Measurements from ENCODE around the gene CFAP45.
"Not testable (repeated sequence)": the region's sequence is repeated elsewhere in the genome, so short reads cannot be mapped to it uniquely, and the experiment has no call there.

CFAP45 gene

GRCh38 chr1:159913451-159914192 lies 13.7 kb upstream of the CFAP45 start:
- Histone ChIP-seq H3K9me3 (ENCODE audit: control insufficient read depth, low read length) (no peaks in the 10 kb centered on the region), H3K27ac (ENCODE audit: low read depth, low read length, severe bottlenecking) (no peak overlapping the region), H3K4me1 (ENCODE audit: control insufficient read depth, insufficient read depth, low read length, poor library complexity, severe bottlenecking) (peaks cover 78% of the 10 kb centered on the region), H3K4me3 (ENCODE audit: extremely low read depth, insufficient read depth, low read length, poor library complexity, severe bottlenecking) (no peak overlapping the region), H3K36me3 (ENCODE audit: control insufficient read depth, insufficient read depth, low read length) (peaks cover 13% of the 10 kb centered on the region)
- WGBS, 2 experiments (ENCODE audit: insufficient coverage in 2 of 2): 91 to 92% methylated on average over 4 of the region's 5 CpGs

DNA sequence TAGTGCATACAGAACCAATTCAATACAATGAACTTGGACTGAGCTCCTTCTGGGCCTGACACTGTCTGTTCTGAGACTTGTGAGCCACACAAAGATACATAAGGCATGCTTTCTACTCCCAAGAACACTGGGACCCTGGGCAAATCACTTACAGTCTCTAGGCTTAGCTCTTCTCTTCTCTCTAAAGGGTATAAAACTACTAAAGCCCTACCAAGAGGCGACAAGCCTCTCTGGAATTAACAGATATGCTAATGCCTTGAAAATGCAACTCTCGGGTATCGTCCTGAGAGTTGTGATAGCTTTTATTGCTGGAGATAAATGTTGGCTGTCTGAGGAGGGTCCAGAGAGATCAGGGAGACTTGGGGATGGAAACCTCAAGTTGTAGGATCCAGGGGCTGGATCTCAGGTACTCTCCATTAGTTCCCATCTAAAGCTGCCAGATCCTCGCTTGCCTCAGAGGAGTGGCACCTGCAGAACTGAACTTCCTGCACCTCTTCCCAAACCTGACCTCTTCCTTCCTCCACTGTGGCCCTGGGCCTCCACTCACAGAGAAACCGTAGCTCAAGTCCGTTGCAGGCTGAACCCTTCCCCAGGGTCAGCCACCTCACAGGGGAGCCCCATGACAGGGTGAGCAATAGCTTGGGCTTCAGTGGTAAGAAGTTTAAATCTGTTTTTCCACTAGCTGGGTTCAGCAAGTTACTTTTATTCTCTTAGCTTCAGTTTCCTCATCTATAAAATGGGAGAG lies 11.5 kb upstream of the CFAP45 start:
- Histone ChIP-seq H3K4me1 (ENCODE audit: control insufficient read depth, insufficient read depth, low read length, poor library complexity, severe bottlenecking) (peaks cover 64% of the 10 kb centered on the region), H3K4me3 (ENCODE audit: extremely low read depth, insufficient read depth, low read length, poor library complexity, severe bottlenecking) (no peak overlapping the region), H3K36me3 (ENCODE audit: control insufficient read depth, insufficient read depth, low read length) (no peaks in the 10 kb centered on the region), H3K27ac (ENCODE audit: low read depth, low read length, severe bottlenecking) (peak overlapping the region; percentile 97), H3K9me3 (ENCODE audit: control insufficient read depth, low read length) (no peaks in the 10 kb centered on the region)
- 74 to 90% methylated on average over 5 of the region's 6 CpGs for WGBS, 2 experiments (ENCODE audit: insufficient coverage in 2 of 2)

DNA sequence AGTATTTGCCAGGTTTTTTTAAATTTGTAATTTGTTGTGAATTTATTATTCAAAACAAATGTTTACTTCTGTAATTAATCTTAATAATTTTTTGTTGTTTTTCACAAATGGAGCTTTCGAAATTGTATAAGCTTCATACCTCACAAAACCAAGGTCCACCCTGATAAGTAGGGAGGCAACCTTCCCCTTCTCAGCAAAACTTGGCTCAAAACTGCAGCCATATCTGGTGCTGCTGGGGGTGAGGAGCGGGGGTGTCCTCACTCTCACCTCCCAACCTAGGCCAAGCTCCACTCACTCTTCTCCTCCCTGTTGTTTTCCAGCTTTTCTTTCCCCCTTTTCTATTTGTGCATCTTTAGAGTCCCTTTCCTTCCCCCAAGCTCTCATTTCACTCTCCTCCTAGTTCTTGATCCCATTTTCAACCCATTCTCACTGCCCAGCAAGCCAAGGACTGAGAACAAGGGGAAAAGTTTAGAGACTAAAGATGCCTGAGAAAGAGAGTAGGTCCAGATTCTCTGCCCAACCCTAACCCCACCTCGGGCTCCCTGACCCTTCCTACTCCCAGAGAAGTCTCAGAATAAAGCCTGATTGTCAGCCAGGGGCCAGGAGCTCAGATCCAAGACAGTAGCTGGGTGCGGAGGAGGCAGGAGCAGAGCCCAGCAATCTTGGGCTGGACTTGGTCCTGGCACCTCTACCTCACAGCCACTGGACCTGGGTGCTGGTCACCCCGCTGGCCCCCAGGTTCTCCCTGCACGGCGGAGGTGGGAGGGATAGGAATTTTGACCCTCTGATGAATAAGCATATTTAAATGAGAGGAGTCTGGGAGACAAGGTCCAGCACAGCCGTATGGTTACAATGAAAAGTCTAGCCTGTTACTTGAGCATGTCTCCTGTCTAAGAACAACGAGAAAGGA lies 8.3 kb upstream of the CFAP45 start:
- peak overlapping the region; percentile 10 for H3K27ac ChIP-seq (ENCODE audit: low read depth, low read length, severe bottlenecking)

GRCh38 chr1:159906960-159907359 lies 7.0 kb upstream of the CFAP45 start:
- H3K36me3 ChIP-seq (ENCODE audit: control insufficient read depth, insufficient read depth, low read length): no peaks in the 10 kb centered on the region
- WGBS, 2 experiments (ENCODE audit: insufficient coverage in 2 of 2): 100% methylated on average over 1 of the region's 1 CpG; no CpG with 5 or more reads in 1 of the 2 experiments
- H3K27ac ChIP-seq (ENCODE audit: low read depth, low read length, severe bottlenecking): no peak overlapping the region
- peaks cover 36% of the 10 kb centered on the region for H3K4me1 ChIP-seq (ENCODE audit: control insufficient read depth, insufficient read depth, low read length, poor library complexity, severe bottlenecking)
- peaks cover 12% of the 10 kb centered on the region for H3K9me3 ChIP-seq (ENCODE audit: control insufficient read depth, low read length)
- no peak overlapping the region for H3K4me3 ChIP-seq (ENCODE audit: extremely low read depth, insufficient read depth, low read length, poor library complexity, severe bottlenecking)

More for the DNA sequence above, 8.3 kb upstream of the CFAP45 start:
- 87 to 88% methylated on average over 5 of the region's 9 CpGs for WGBS, 2 experiments (ENCODE audit: insufficient coverage in 2 of 2)
- Histone ChIP-seq H3K4me3 (ENCODE audit: extremely low read depth, insufficient read depth, low read length, poor library complexity, severe bottlenecking) (no peak overlapping the region), H3K9me3 (ENCODE audit: control insufficient read depth, low read length) (peaks cover 9% of the 10 kb centered on the region), H3K36me3 (ENCODE audit: control insufficient read depth, insufficient read depth, low read length) (no peaks in the 10 kb centered on the region), H3K4me1 (ENCODE audit: control insufficient read depth, insufficient read depth, low read length, poor library complexity, severe bottlenecking) (peaks cover 44% of the 10 kb centered on the region)

DNA sequence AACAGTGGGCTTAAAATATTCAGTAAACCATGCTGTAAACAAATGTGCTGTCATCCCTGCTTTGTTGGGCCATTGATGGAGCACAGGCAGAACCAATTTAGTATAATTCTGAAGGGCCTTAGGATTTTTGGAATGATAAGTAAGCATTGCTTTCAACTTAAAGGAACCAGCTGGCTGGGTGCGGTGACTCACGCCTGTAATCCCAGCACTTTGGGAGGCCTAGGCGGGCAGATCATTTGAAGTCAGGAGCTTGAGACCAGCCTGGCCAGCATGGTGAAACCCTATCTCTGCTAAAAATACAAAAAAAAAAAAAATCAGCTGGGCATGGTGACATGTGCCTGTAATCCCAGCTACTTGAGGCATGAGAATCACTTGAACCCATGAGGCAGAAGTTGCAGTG lies 4.1 kb upstream of the CFAP45 start:
- Histone ChIP-seq H3K4me1 (ENCODE audit: control insufficient read depth, insufficient read depth, low read length, poor library complexity, severe bottlenecking) (peaks cover 27% of the 10 kb centered on the region), H3K9me3 (ENCODE audit: control insufficient read depth, low read length) (peaks cover 12% of the 10 kb centered on the region)
- 72 to 80% methylated on average over 3 of the region's 3 CpGs for WGBS, 2 experiments (ENCODE audit: insufficient coverage in 2 of 2)
- not testable (repeated sequence) for H3K4me3 ChIP-seq (ENCODE audit: extremely low read depth, insufficient read depth, low read length, poor library complexity, severe bottlenecking); H3K27ac ChIP-seq (ENCODE audit: low read depth, low read length, severe bottlenecking); H3K36me3 ChIP-seq (ENCODE audit: control insufficient read depth, insufficient read depth, low read length)

DNA sequence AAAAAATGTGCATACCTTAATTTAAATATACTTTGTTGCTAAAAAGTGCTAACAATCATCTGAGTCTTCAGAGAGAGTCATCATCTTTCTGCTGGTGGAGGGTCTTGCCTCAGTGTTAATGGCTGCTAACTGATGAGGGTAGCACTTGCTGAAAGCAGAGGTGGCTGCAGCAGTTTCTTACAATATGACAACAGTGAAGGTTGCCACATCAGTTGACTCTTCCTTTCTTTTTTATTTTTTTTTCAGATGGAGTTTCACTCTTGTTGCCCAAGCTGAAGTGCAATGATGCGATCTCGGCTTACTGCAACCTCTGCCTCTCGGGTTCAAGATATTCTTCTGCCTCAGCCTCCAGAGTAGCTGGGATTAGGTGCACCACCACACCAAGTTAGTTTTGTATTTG lies 2.6 kb upstream of the CFAP45 start:
- Histone ChIP-seq H3K27ac (ENCODE audit: low read depth, low read length, severe bottlenecking) (no peak overlapping the region), H3K36me3 (ENCODE audit: control insufficient read depth, insufficient read depth, low read length) (no peaks in the 10 kb centered on the region), H3K4me3 (ENCODE audit: extremely low read depth, insufficient read depth, low read length, poor library complexity, severe bottlenecking) (no peak overlapping the region), H3K9me3 (ENCODE audit: control insufficient read depth, low read length) (peaks cover 12% of the 10 kb centered on the region), H3K4me1 (ENCODE audit: control insufficient read depth, insufficient read depth, low read length, poor library complexity, severe bottlenecking) (peaks cover 15% of the 10 kb centered on the region)
- WGBS, 2 experiments (ENCODE audit: insufficient coverage in 2 of 2): 91 to 100% methylated on average over 1 to 3 of the region's 3 CpGs

DNA sequence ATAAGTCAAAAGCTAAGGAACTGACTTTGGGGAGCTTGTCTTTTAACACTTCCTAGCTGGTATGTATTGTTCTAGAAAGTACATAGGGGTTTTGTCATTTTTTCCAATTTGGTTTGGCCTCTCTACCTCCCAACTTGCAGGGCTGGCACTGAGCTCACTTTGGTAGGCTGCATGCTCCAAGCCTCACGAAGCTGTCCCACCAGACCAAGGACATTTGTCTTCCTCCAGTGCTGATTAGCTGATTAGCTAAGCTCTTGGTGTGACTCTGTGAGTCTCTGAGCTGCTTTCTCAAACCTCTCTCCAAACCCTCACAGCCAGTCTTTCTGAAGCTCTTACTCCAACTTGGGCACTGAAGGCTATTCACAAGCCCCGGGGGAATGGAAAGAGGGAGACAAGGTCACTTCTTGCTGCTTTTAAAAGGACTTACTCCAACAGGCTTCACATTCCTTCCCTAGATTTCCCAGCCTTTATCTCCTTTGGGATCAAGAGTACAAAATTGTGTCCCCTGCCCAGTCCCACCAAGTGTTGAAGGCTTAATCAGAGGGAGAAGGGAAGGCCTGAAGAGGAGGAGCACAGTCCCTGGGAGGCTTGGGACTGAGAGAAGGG lies 893 bp upstream of the CFAP45 start:
- peaks cover 25% of the 10 kb centered on the region for H3K4me1 ChIP-seq (ENCODE audit: control insufficient read depth, insufficient read depth, low read length, poor library complexity, severe bottlenecking)
- H3K4me3 ChIP-seq (ENCODE audit: extremely low read depth, insufficient read depth, low read length, poor library complexity, severe bottlenecking): no peak overlapping the region
- no CpG with 5 or more reads among the region's 2 CpGs for WGBS, 2 experiments (ENCODE audit: insufficient coverage in 2 of 2)
- H3K9me3 ChIP-seq (ENCODE audit: control insufficient read depth, low read length): peaks cover 12% of the 10 kb centered on the region
- peak overlapping the region; percentile 79 for H3K27ac ChIP-seq (ENCODE audit: low read depth, low read length, severe bottlenecking)
- no peaks in the 10 kb centered on the region for H3K36me3 ChIP-seq (ENCODE audit: control insufficient read depth, insufficient read depth, low read length)

DNA sequence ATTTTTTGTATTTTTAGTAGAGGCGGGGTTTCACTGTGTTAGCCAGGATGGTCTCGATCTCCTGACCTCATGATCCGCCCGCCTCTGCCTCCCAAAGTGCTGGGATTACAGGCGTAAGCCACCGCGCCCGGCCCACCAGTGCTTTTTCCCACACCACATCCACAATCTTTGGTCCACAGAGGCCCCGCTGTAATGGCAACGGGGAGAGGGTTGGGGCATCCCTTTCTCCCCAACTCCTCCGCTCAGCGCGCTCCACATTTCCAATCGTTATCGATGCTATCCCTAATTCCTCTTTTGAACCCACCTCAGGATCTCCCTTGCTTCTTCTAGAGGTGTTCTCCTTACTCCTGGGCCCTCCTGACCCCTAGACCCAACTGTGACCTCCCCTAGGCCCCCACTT lies 331 bp downstream of the CFAP45 start:
- Histone ChIP-seq H3K27ac (ENCODE audit: low read depth, low read length, severe bottlenecking) (peak overlapping the region; percentile 79), H3K4me1 (ENCODE audit: control insufficient read depth, insufficient read depth, low read length, poor library complexity, severe bottlenecking) (peaks cover 28% of the 10 kb centered on the region), H3K9me3 (ENCODE audit: control insufficient read depth, low read length) (peaks cover 12% of the 10 kb centered on the region)
- WGBS, 2 experiments (ENCODE audit: insufficient coverage in 2 of 2): 90 to 91% methylated on average over 11 to 13 of the region's 15 CpGs
- not testable (repeated sequence) for H3K4me3 ChIP-seq (ENCODE audit: extremely low read depth, insufficient read depth, low read length, poor library complexity, severe bottlenecking); H3K36me3 ChIP-seq (ENCODE audit: control insufficient read depth, insufficient read depth, low read length)

DNA sequence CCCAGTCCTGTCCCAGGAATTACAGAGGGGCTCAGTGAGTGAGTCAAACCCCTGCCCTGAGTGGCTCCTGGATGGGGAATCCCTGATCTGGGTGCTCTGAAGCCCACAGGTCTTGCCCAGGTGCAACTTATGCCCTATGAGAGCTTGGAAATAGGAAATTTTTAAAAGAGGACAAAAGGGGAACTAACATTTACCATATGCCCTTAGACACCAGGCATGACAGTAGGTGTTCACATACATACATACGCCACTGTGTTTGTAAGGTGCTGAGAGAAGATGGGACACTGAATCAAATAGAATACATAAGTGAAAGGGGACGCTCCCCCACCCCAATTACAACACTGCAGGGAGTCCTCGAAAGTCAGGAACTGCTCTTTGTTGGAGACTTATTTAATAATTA lies 1.4 kb downstream of the CFAP45 start:
- peaks cover 5% of the 10 kb centered on the region for H3K9me3 ChIP-seq (ENCODE audit: control insufficient read depth, low read length)
- H3K4me1 ChIP-seq (ENCODE audit: control insufficient read depth, insufficient read depth, low read length, poor library complexity, severe bottlenecking): peaks cover 33% of the 10 kb centered on the region
- no peak overlapping the region for H3K4me3 ChIP-seq (ENCODE audit: extremely low read depth, insufficient read depth, low read length, poor library complexity, severe bottlenecking)
- H3K27ac ChIP-seq (ENCODE audit: low read depth, low read length, severe bottlenecking): no peak overlapping the region
- no CpG with 5 or more reads among the region's 3 CpGs for WGBS, 2 experiments (ENCODE audit: insufficient coverage in 2 of 2)
- no peaks in the 10 kb centered on the region for H3K36me3 ChIP-seq (ENCODE audit: control insufficient read depth, insufficient read depth, low read length)

GRCh38 chr1:159897962-159898361 lies 2.0 kb downstream of the CFAP45 start:
- Histone ChIP-seq H3K4me3 (ENCODE audit: extremely low read depth, insufficient read depth, low read length, poor library complexity, severe bottlenecking) (no peak overlapping the region), H3K36me3 (ENCODE audit: control insufficient read depth, insufficient read depth, low read length) (no peaks in the 10 kb centered on the region), H3K9me3 (ENCODE audit: control insufficient read depth, low read length) (no peaks in the 10 kb centered on the region), H3K27ac (ENCODE audit: low read depth, low read length, severe bottlenecking) (no peak overlapping the region), H3K4me1 (ENCODE audit: control insufficient read depth, insufficient read depth, low read length, poor library complexity, severe bottlenecking) (peaks cover 33% of the 10 kb centered on the region)
- WGBS, 2 experiments (ENCODE audit: insufficient coverage in 2 of 2): 100% methylated on average over 1 to 2 of the region's 3 CpGs

Data from mesodermal cell (in vitro differentiated cells).